ENCODE measurements around the gene TESK2.

Gene TESK2

GRCh38 chr1:45375104-45376090 is 115.6 kb downstream of the TESK2 start:
- no peak for TF ChIP-seq CTCF (IDR thresholded peaks at IDR 0.05; ENCODE audit: low read length, missing control alignments)
- DNase-seq (ENCODE audit: low read depth): no peak
- no peak overlapping the region for H3K4me3 ChIP-seq (replicated peaks; ENCODE audit: low read depth, low read length)

- DNase-seq (ENCODE audit: low read depth): no peak
- no peak overlapping the region for H3K4me3 ChIP-seq (replicated peaks; ENCODE audit: low read depth, low read length)
- no peak for TF ChIP-seq CTCF (IDR thresholded peaks at IDR 0.05; ENCODE audit: low read length, missing control alignments)
These were observed 117.4 kb downstream of the TESK2 start for GRCh38 chr1:45373573-45373972.

DNA sequence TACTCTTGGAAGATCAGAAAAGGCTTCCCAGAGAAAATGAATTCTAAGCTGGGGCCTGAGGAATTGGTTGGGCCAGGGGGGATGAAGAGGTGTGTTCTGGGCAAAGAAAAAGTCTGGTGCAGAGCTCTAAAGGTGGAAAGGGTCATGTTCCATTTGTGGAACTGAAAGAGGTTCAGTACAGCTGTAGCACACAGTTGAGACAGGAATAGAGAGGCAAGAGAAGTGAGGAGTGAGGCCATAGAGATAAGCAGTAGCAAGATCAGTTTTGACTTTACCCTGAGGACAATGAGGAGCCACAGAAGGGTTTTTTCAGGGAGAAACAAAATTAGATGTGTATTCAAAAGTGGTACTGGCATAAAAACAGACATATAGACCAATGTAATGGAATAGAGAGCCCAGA is 120.4 kb downstream of the TESK2 start:
- TF ChIP-seq CTCF (IDR thresholded peaks at IDR 0.05; ENCODE audit: low read length, missing control alignments): no peak
- no peak overlapping the region for H3K4me3 ChIP-seq (replicated peaks; ENCODE audit: low read depth, low read length)
- no peak for DNase-seq (ENCODE audit: low read depth)

DNA sequence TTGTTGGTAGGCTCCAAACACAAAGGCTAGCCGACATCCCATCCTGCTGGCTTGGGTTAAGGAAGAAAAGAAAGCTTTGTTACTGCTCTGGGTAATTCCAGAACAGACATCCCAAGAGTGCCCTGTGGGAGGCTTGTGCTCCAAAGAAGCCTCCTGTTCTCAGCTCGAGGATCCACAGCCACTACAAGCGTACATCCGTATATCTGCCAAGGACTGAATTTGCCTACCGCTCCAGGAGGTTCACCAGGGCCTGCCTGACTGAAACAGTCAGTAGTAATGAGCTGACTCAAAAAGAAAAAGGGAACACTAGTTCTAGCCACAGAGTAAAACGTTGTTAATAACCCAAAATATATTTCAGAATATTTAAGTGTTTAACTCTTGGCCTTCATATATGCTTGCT is 125.9 kb downstream of the TESK2 start:
- no peak for DNase-seq (ENCODE audit: low read depth)
- no peak overlapping the region for H3K4me3 ChIP-seq (replicated peaks; ENCODE audit: low read depth, low read length)
- no peak for TF ChIP-seq CTCF (IDR thresholded peaks at IDR 0.05; ENCODE audit: low read length, missing control alignments)

DNA sequence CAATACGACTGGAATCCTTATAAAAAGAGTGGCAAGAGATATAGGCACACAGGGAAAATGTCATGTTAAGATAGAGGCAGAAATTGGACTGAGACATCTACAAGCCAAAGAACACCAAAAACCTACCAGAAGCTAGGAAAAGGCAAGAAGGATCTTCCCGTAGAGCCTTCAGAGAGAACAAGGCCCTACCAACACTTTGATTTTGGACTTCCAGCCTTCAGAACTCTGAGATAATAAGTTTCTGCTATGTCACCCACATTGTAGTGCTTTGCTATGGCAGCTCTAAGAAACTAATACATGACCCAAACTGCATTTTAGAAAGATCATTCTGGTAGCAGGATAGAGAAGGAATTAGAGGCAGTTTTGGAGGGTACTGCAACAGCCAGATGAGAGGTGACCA is 126.7 kb downstream of the TESK2 start:
- TF ChIP-seq CTCF (IDR thresholded peaks at IDR 0.05; ENCODE audit: low read length, missing control alignments): no peak
- no peak for DNase-seq (ENCODE audit: low read depth)
- H3K4me3 ChIP-seq (replicated peaks; ENCODE audit: low read depth, low read length): no peak overlapping the region

DNA sequence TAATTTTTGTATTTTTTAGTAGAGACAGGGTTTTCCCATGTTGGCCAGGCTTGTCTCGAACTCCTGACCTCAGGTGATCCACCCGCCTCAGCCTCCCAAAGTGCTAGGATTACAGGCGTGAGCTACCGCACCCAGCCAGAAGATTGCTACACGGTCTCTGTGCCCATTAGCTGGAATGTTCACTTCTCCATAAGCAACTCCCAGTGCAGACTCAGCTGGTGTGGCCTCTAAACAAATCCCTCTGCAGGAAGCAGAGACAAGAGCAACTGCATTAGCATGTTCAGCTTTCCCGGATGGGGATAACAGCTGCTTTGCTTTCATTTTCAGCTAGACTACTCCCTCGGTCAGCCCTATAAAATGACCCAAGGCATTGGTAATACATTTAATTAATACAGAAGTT is 130.0 kb downstream of the TESK2 start:
- H3K4me3 ChIP-seq (replicated peaks; ENCODE audit: low read depth, low read length): peak overlapping the region; percentile 28
- peak; percentile 13 for TF ChIP-seq CTCF (IDR thresholded peaks at IDR 0.05; ENCODE audit: low read length, missing control alignments)
- DNase-seq (ENCODE audit: low read depth): peak; percentile 77

Measured in fibroblast of pulmonary artery (primary cell).